ENCODE measurements around the gene KRT33A. TPM values are rescaled to one million over a fixed set of nuclear protein-coding genes. Genes with fewer than 3 reads are reported as not detected.
"Not testable (repeated sequence)": the region's sequence is repeated elsewhere in the genome, so short reads cannot be mapped to it uniquely, and the experiment has no call there.

KRT33A gene
- total RNA-seq = not detected

GRCh38 chr17:41350381-41350878, at the start of gene KRT33A:
TSS of gene KRT33A (minus strand) at chr17:41350828. CDS start at chr17:41350767, 61 bp downstream.
- 69 to 86% methylated on average over 2 to 9 of the region's 16 CpGs for WGBS, 2 donors (ENCODE audit: low coverage in 1 of 2)
- not testable (repeated sequence) for H3K27me3 ChIP-seq, H3K9me3 ChIP-seq, ATAC-seq, H3K27ac ChIP-seq, H3K4me1 ChIP-seq, H3K4me3 ChIP-seq, H3K36me3 ChIP-seq

GRCh38 chr17:41396996-41397660, 46.5 kb upstream of the KRT33A start, which contains the start of gene KRT31:
TSS of gene KRT31 (minus strand) at chr17:41397608. CDS start at chr17:41397539, 69 bp downstream.
- Histone ChIP-seq H3K4me3 (no peak within 1 kb of the TSS), H3K9me3 (no peaks in the 10 kb centered on the region), H3K27me3 (no peaks in the 10 kb centered on the region), H3K4me1 (peaks cover 0 to 4% (median 0%) of the 10 kb centered on the region in 3 donors), H3K36me3 (no peaks in the 10 kb centered on the region), H3K27ac (no peak within 1 kb of the TSS)
- WGBS, 2 donors (ENCODE audit: low coverage in 1 of 2) = 68% methylated on average over 5 of the region's 16 CpGs; no CpG with 5 or more reads in 1 of the 2 donors
- no peak for ATAC-seq
- no peak for TF ChIP-seq POLR2A (IDR thresholded peaks at IDR 0.05)
- TF ChIP-seq EP300 (IDR thresholded peaks at IDR 0.05) = no peak
- no peak for TF ChIP-seq CTCF (IDR thresholded peaks at IDR 0.05)
- no peak for TF ChIP-seq POLR2AphosphoS5 (IDR thresholded peaks at IDR 0.05)

GRCh38 chr17:41396340-41396739, 45.7 kb upstream of the KRT33A start:
- Histone ChIP-seq H3K4me1 (no peaks in the 10 kb centered on the region), H3K27ac (no peak overlapping the region), H3K4me3 (no peak overlapping the region), H3K36me3 (no peaks in the 10 kb centered on the region), H3K27me3 (no peaks in the 10 kb centered on the region), H3K9me3 (no peaks in the 10 kb centered on the region)
- WGBS, 2 donors (ENCODE audit: low coverage in 1 of 2) = 83 to 100% methylated on average over 2 to 7 of the region's 7 CpGs
- TF ChIP-seq CTCF (IDR thresholded peaks at IDR 0.05) (no peak), EP300 (IDR thresholded peaks at IDR 0.05) (no peak), POLR2AphosphoS5 (IDR thresholded peaks at IDR 0.05) (no peak), POLR2A (IDR thresholded peaks at IDR 0.05) (no peak)
- ATAC-seq = no peak

- Histone ChIP-seq H3K36me3 (no peaks in the 10 kb centered on the region), H3K4me1 (no peaks in the 10 kb centered on the region), H3K4me3 (no peak overlapping the region), H3K9me3 (no peaks in the 10 kb centered on the region), H3K27ac (no peak overlapping the region), H3K27me3 (no peaks in the 10 kb centered on the region)
- ATAC-seq = no peak
- TF ChIP-seq POLR2A (IDR thresholded peaks at IDR 0.05) (no peak), POLR2AphosphoS5 (IDR thresholded peaks at IDR 0.05) (no peak), CTCF (IDR thresholded peaks at IDR 0.05) (no peak), EP300 (IDR thresholded peaks at IDR 0.05) (no peak)
- no CpG with 5 or more reads among the region's 1 CpG for WGBS, 2 donors (ENCODE audit: low coverage in 1 of 2)
These were observed 45.0 kb upstream of the KRT33A start for GRCh38 chr17:41395611-41396010.

GRCh38 chr17:41395044-41395443, 44.4 kb upstream of the KRT33A start:
- H3K4me3 ChIP-seq, H3K4me1 ChIP-seq, H3K9me3 ChIP-seq, H3K27ac ChIP-seq, H3K36me3 ChIP-seq, H3K27me3 ChIP-seq, ATAC-seq: not testable (repeated sequence)
- WGBS, 2 donors (ENCODE audit: low coverage in 1 of 2) = 80% methylated on average over 1 of the region's 12 CpGs; no CpG with 5 or more reads in 1 of the 2 donors

All from gastroesophageal sphincter (tissue), 4 donors.